ENCODE results near the gene MDM2.
A peak's percentile ranks its signal among the peaks of the same experiment; 100 is the strongest.

The MDM2 gene

DNA sequence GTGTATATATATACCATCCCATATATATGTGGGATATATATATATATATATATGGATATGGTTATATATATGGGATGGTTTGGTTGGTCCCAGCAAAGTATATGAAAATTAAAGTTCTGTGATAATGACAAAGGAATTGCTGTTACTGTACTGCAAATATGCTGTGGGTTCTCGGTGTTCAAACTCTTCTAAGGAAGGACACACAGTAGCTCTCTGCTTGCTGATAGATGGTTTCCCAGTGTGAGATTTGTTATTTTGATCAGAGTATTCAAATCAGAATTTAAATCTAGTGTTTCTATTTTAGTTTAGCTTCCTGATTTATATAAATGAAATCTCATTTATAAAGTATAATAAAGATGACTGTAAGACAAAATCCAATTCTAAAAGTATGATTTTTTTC, 42.3 kb upstream of the MDM2 start:
- peaks cover 28% of the 10 kb centered on the region for H3F3A ChIP-seq (ENCODE audit: control insufficient read depth, insufficient read depth)
- no peaks in the 10 kb centered on the region for H4K20me1 ChIP-seq (ENCODE audit: control insufficient read depth, insufficient read depth, low read depth, low read length)
- no peak for TF ChIP-seq EZH2phosphoT487 (IDR thresholded peaks at IDR 0.05; ENCODE audit: borderline replicate concordance, low read length)
- TF ChIP-seq, protein P1, sequence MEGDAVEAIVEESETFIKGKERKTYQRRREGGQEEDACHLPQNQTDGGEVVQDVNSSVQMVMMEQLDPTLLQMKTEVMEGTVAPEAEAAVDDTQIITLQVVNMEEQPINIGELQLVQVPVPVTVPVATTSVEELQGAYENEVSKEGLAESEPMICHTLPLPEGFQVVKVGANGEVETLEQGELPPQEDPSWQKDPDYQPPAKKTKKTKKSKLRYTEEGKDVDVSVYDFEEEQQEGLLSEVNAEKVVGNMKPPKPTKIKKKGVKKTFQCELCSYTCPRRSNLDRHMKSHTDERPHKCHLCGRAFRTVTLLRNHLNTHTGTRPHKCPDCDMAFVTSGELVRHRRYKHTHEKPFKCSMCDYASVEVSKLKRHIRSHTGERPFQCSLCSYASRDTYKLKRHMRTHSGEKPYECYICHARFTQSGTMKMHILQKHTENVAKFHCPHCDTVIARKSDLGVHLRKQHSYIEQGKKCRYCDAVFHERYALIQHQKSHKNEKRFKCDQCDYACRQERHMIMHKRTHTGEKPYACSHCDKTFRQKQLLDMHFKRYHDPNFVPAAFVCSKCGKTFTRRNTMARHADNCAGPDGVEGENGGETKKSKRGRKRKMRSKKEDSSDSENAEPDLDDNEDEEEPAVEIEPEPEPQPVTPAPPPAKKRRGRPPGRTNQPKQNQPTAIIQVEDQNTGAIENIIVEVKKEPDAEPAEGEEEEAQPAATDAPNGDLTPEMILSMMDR (IDR thresholded peaks at IDR 0.05; ENCODE audit: low read depth, low read length, poor library complexity, severe bottlenecking): no peak
- H3K9me3 ChIP-seq (ENCODE audit: control insufficient read depth, insufficient read depth, low read length): no peaks in the 10 kb centered on the region
- H3K9me2 ChIP-seq (replicated peaks; ENCODE audit: control insufficient read depth, low read length): no peaks in the 10 kb centered on the region
- peaks cover 73% of the 10 kb centered on the region for H3K4me1 ChIP-seq (ENCODE audit: control insufficient read depth, low read length)
- no peaks in the 10 kb centered on the region for H3K27me3 ChIP-seq (ENCODE audit: control insufficient read depth, low read length)
- H3K36me3 ChIP-seq (ENCODE audit: control insufficient read depth, low read length): peaks cover 65% of the 10 kb centered on the region
- H3K79me2 ChIP-seq (ENCODE audit: control insufficient read depth, low read length): peaks cover 20% of the 10 kb centered on the region
- H3K4me3 ChIP-seq (ENCODE audit: low read length): no peak overlapping the region
- H3K4me2 ChIP-seq (ENCODE audit: low read length): peak overlapping the region; percentile 47
- H3K27ac ChIP-seq (ENCODE audit: low read depth, low read length): peak overlapping the region; percentile 55

- no peaks in the 10 kb centered on the region for H3K9me2 ChIP-seq (replicated peaks; ENCODE audit: control insufficient read depth, low read length)
- no peaks in the 10 kb centered on the region for H3K9me3 ChIP-seq (ENCODE audit: control insufficient read depth, insufficient read depth, low read length)
- peaks cover 32% of the 10 kb centered on the region for H3F3A ChIP-seq (ENCODE audit: control insufficient read depth, insufficient read depth)
- peak overlapping the region; percentile 55 for H3K27ac ChIP-seq (ENCODE audit: low read depth, low read length)
- TF ChIP-seq, protein P1 (IDR thresholded peaks at IDR 0.05; ENCODE audit: low read depth, low read length, poor library complexity, severe bottlenecking): no peak
- TF ChIP-seq EZH2phosphoT487 (IDR thresholded peaks at IDR 0.05; ENCODE audit: borderline replicate concordance, low read length): no peak
- H4K20me1 ChIP-seq (ENCODE audit: control insufficient read depth, insufficient read depth, low read depth, low read length): no peaks in the 10 kb centered on the region
- H3K4me2 ChIP-seq (ENCODE audit: low read length): no peak overlapping the region
- peaks cover 57% of the 10 kb centered on the region for H3K36me3 ChIP-seq (ENCODE audit: control insufficient read depth, low read length)
- peaks cover 20% of the 10 kb centered on the region for H3K79me2 ChIP-seq (ENCODE audit: control insufficient read depth, low read length)
- peaks cover 76% of the 10 kb centered on the region for H3K4me1 ChIP-seq (ENCODE audit: control insufficient read depth, low read length)
- H3K27me3 ChIP-seq (ENCODE audit: control insufficient read depth, low read length): no peaks in the 10 kb centered on the region
- H3K4me3 ChIP-seq (ENCODE audit: low read length): no peak overlapping the region
These were observed 41.3 kb upstream of the MDM2 start for GRCh38 chr12:68766646-68767045.

GRCh38 chr12:68767191-68767590, 40.8 kb upstream of the MDM2 start:
- peaks cover 76% of the 10 kb centered on the region for H3K4me1 ChIP-seq (ENCODE audit: control insufficient read depth, low read length)
- no peak overlapping the region for H3K4me3 ChIP-seq (ENCODE audit: low read length)
- H3K9me3 ChIP-seq (ENCODE audit: control insufficient read depth, insufficient read depth, low read length): no peaks in the 10 kb centered on the region
- peaks cover 33% of the 10 kb centered on the region for H3F3A ChIP-seq (ENCODE audit: control insufficient read depth, insufficient read depth)
- no peak for TF ChIP-seq EZH2phosphoT487 (IDR thresholded peaks at IDR 0.05; ENCODE audit: borderline replicate concordance, low read length)
- TF ChIP-seq, protein P1 (IDR thresholded peaks at IDR 0.05; ENCODE audit: low read depth, low read length, poor library complexity, severe bottlenecking): no peak
- no peaks in the 10 kb centered on the region for H3K27me3 ChIP-seq (ENCODE audit: control insufficient read depth, low read length)
- H3K36me3 ChIP-seq (ENCODE audit: control insufficient read depth, low read length): peaks cover 52% of the 10 kb centered on the region
- H4K20me1 ChIP-seq (ENCODE audit: control insufficient read depth, insufficient read depth, low read depth, low read length): no peaks in the 10 kb centered on the region
- H3K4me2 ChIP-seq (ENCODE audit: low read length): no peak overlapping the region
- peaks cover 15% of the 10 kb centered on the region for H3K79me2 ChIP-seq (ENCODE audit: control insufficient read depth, low read length)
- peak overlapping the region; percentile 55 for H3K27ac ChIP-seq (ENCODE audit: low read depth, low read length)
- H3K9me2 ChIP-seq (replicated peaks; ENCODE audit: control insufficient read depth, low read length): no peaks in the 10 kb centered on the region
